GM19043 (cell line): ENCODE measurements around the gene CA10.

Source experiments
- ATAC-seq: cut with Tn5 transposase; IDR thresholded peaks from one replicate; pipeline ENCODE4 v1.9.1; 2021; ENCODE audit warnings: low read depth; ENCODE audit not compliant: unreplicated experiment

CA10 gene

GRCh38 chr17:52049051-52049450 lies 109.5 kb downstream of the CA10 start:
- ATAC-seq = no peak

GRCh38 chr17:52048137-52048898 lies 110.2 kb downstream of the CA10 start:
- ATAC-seq = no peak

DNA sequence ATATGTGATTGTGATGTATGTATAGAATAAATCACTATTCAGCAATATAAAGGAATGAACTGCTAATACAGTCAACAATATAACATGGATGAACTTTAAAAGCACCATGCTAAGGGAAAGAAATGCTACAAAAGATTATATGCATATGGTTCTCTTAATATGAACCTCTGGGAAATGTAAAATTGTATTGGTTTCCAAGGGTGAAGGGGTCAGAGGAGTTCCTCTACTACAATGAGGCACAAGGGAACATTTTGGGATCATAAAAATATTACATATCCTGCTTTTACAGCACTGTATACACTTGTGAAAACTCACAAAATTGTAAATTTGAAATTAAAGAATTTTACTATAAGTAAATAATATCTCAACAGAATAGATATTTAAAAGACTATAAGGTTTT lies 111.4 kb downstream of the CA10 start:
- ATAC-seq = no peak

- ATAC-seq = no peak
Measured at GRCh38 chr17:52041123-52041617, 117.3 kb downstream of the CA10 start.

- ATAC-seq = no peak
Measured at GRCh38 chr17:52036416-52036815, 122.1 kb downstream of the CA10 start.

GRCh38 chr17:52035336-52035915 lies 123.1 kb downstream of the CA10 start:
- no peak for ATAC-seq

GRCh38 chr17:52032454-52032853 lies 126.1 kb downstream of the CA10 start:
- no peak for ATAC-seq

- no peak for ATAC-seq
Measured at GRCh38 chr17:52030052-52030451, 128.5 kb downstream of the CA10 start.

DNA sequence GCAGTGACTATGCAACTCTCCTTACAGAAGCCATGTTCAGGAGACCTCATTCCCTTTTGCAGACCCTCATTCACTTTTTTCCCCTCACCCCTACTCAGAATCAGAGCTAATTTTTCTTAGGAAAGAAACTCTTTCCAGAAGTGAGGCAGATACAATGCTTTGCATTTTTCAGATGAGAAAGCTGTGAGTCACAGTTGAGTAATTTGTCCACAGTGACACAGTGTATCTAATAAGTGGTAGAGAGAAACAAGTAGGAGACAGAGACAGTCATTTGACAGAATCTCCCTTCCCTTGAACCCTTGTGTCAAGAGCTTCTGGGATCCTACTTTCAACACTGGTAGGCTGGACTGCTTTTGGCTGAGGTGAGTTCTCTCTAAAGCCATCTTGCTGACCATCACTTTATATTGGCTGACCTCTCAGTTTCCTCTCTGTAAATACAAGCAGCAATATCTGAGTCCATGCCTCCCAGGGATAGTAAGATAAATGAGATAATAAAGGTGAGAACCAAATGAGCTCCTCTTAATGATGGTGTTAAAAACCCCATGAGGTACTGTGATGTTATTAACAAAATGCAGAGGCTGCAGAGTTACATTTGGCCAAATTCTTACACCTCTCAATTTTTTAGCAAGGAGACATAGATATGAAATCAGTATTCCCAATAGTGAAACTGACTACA lies 130.8 kb downstream of the CA10 start:
- no peak for ATAC-seq

DNA sequence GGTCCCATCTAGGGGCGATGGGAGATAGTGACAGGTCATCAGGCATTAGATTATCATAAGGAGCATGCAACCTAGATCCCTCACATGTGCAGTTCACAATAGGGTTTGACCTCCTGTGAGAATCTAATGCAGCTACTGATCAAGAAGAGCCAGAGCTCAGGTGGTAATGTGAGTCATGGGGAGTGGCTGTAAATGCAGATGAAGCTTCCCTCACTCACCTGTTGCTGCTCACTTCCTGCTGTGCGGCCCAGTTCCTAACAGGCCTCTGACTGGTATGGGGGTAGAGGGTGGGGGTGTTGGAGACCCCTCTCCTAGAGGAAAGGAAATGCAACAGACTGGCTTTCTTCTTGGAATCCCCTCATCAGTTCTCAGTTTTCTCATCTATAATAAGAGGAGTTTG lies 131.4 kb downstream of the CA10 start:
- no peak for ATAC-seq

- ATAC-seq = no peak
Measured at GRCh38 chr17:52026075-52026474, 132.4 kb downstream of the CA10 start.

GRCh38 chr17:52025236-52025635 lies 133.3 kb downstream of the CA10 start:
- ATAC-seq = no peak

DNA sequence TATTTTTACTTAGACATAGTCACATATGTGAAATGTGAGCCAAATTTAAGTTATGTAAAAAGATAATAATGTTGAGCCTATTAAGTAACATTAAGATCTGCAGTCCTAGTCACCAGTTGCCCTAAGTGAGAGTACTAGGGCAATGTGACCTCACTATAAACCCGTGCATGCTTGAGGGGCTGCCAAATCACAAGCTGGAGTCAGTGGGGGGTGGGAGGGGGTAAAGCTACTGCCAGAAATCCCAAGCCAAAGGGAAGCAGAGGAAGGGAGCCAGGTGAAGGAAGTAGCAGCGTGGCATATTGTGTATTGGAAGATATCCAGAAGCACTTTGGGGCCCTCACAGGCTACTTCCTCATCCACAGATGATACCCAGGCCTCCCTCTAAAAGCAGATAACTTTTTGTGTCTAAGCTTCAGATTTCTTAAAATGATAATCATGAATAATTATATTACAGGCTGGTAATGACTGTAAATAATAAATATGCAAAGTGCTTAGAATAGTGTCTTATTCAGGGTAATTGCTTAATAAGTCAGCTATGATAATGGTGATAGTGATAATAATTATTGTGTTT lies 134.1 kb downstream of the CA10 start:
- ATAC-seq = no peak

DNA sequence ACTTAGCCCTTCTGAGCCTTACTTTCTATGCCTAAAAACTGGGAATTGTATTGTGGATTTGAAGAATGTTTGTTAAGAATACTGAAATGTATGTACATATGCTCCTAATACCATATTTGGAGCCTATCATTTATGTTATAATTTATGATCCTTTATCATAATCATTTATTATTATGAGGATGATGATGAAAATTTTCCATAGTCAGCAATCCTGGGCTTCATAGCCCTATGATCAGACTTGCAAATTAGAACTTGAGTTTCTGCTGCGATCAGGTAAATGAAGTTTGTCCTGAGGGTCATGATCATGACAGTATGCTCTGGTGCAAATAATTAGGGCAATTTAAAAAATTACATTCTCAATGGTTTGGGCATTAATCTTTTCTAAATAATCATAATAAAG lies 147.4 kb downstream of the CA10 start:
- ATAC-seq = no peak

DNA sequence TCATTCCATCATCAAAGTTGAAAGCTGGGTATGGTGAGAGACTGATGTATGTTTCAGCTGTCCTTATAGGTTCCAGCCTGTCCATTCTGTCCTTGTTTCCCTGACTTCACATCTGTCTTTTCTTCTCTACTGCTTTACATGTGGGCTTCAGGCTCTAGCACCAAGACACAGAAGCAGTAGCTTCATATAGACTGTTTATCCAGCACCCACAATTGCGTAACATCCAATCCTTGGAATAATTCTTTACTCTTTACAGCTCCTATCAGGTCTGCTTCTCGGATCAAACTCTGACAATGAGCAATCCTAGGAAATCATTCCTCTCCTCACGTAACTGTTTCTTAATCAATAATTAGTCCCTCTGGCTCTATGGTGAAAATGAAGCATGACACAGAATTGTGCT lies 158.9 kb downstream of the CA10 start:
- no peak for ATAC-seq

DNA sequence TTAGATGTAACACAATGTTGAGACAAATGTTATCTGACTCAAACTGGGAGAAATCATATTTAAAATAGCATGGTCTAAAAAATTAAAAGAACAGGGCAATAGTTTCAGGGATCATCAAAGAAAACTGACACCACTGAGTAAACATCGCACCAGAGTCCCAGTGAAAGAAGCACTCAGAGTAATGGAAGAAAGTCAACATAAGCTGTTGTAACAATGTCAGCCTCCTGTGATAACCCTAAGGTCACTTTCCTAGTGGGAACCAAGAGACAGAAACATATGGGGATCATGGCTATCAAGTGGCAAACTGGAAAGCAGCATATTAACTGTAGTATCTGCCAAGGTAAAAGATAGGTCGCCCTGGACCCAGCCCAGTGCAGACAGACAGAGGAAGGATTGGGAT lies 160.8 kb downstream of the CA10 start:
- no peak for ATAC-seq

DNA sequence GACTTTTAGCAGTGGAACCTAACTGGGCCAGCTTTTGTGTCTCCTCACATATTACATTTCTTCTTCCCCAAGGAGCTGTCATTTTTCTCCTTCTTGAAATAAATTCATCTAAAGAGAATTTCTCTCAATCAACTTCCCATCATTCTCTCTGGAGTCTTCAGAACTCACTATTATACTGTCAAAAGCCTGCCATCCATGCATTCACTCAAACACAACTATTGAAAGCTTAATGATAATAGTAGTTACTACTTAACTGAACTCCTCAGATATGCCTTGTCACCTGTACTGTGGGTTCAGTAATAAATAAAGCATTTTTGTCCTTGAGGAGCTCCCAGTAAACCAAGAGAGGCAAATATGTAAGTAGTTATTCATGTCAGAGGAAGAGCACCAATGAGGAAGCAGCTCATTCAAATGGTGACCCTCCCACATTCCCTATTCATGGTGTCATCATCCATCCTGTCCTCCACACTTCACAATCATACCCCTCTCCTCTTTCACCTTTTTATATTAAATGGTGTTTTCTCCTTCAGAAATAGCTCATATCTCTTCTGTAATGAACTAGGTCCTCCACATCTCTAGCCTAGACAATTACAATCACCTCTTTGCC lies 162.6 kb downstream of the CA10 start:
- ATAC-seq = no peak

DNA sequence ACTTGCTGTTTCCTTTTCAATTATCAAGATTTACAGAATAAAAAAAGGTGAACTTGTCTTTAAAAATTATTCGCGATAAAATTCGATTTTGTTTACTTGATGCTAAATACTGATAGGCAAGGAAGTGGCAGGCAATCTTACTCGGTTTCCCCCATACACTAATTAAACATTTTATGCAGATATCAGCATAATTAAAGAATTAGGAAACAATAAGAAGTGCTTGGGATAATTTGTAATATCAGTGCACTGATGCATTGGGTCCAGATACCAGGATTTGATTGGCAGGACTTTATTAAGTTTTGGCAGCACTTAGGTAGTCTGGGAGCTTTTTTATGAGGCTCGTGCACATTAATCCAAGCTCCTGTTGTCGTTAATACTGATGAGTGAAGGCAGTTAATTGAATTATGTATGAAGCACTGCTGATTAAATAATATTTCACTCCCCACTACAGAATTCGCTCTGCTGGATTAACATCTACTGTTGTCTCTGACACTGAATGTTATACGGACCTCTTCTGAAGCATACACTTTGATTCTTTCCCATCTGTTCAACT lies 165.6 kb downstream of the CA10 start:
- no peak for ATAC-seq

GRCh38 chr17:51971121-51971520 lies 187.4 kb downstream of the CA10 start:
- no peak for ATAC-seq

- no peak for ATAC-seq
Measured at GRCh38 chr17:51961689-51962088, 196.8 kb downstream of the CA10 start.

DNA sequence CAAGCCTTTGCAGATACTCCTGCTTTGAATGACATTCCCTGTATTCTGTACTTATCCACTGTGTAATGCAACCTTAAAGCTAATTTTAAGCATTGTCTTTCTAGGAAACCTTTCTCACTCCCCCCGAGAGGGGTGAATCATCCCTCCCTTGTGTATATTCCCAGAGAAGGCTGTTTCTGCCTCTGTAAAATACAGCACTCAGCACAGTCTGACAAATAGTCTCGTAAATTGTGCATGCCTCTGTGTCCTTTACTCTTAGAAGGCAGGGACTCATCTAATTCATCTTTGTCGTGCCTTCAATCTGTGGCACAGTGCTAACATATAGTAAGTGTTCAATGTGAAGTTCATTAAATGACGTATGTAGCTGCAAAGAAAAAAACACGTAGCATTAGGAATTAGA lies 200.7 kb downstream of the CA10 start:
- no peak for ATAC-seq
